ENCODE data around the gene RO60. TPM values are rescaled to one million over a fixed set of nuclear protein-coding genes. Genes with fewer than 3 reads are reported as not detected.
A peak's percentile ranks its signal among the peaks of the same experiment; 100 is the strongest.

Gene RO60
- total and polyA plus RNA-seq, 2 of the 4 experiments (the other 2 are of a cell fraction): 10.9 to 161 TPM

DNA sequence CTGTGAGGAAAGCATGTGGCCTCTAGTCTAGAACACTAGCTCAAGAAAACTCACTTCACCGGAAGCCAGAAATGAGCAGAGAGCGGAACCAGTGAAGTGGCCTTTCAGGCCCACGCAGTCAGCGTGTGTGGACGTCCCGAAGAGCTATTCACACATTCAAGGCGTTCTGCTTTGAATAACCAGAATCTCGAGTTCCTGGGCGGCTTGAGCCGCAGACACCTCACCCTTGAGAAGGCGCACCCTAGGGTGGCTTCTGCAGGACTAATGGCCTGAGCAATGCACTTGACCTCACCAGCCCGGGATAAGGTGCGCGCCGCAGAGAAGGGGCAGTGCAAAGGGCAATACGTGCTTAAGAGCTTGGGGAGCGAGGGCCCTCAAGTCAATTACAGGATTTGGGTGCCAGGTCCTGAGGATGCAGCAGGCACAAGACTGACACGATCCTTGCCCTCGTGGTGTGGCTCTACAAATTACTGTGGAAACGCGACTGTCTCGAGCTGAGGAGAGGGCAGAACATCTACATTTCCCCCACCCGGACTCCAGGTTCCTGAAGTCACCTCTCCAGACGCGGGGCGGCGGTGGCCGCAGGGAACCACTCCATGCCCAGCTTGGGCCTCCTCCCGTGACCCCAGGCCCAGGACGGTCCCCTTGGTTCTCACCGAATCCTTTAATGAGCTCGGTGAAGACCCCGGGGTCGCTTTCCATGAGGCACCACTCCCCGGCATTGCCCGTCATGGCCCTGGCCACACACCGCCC is 707 bp upstream of the RO60 start:
- no TSS peak for BruUV-seq (replicated peaks)

More for the DNA sequence above, 707 bp upstream of the RO60 start:
- Histone ChIP-seq H2BK15ac (ENCODE audit: low read depth, low read length) (no peak overlapping the region), H2AK9ac (replicated peaks; ENCODE audit: low read depth, low read length, poor library complexity) (peak overlapping the region; percentile 63), H2BK120ac (ENCODE audit: low read depth, low read length) (no peak overlapping the region), H4K20me1 (ENCODE audit: insufficient read depth, low read length) (peaks cover 6% of the 10 kb centered on the region; the same call in 1 of the 2 replicates), H4K91ac (ENCODE audit: insufficient read depth, low read depth, low read length) (peak overlapping the region; percentile 36; the same call in 1 of the 2 replicates), H4K8ac (ENCODE audit: low read depth in 2 of 2, low read length in 2 of 2) (peak overlapping the region; percentile 69 to 79), H3K9ac (ENCODE audit: low read depth, low read length) (peak overlapping the region; percentile 77), H3K14ac (replicated peaks; ENCODE audit: low read depth, low read length) (peak overlapping the region; percentile 83), H3K27ac (ENCODE audit: insufficient read depth, low read length) (peak overlapping the region; percentile 58), H3K4me2 (ENCODE audit: low read depth, low read length) (peak overlapping the region; percentile 90), H3K56ac (ENCODE audit: extremely low read depth, insufficient read depth, low read length) (peak overlapping the region; percentile 68; the same call in 1 of the 2 replicates), H3K4me1 (ENCODE audit: control insufficient read depth, insufficient read depth, low read length) (peaks cover 2% of the 10 kb centered on the region; the same call in 1 of the 2 replicates), H3K18ac (ENCODE audit: low read depth, low read length) (no peak overlapping the region), H3K27me3 (ENCODE audit: control insufficient read depth, insufficient read depth, low read length) (no peaks in the 10 kb centered on the region), H2AK5ac (ENCODE audit: low read depth, low read length) (peak overlapping the region; percentile 86), H3K9me1 (ENCODE audit: insufficient read depth, low read length) (peaks cover 3% of the 10 kb centered on the region), H3K23ac (ENCODE audit: low read depth, low read length) (peak overlapping the region; percentile 94; the same call in 1 of the 2 replicates), H3K36me3 (ENCODE audit: control insufficient read depth, insufficient read depth, low read length) (no peaks in the 10 kb centered on the region), H4K5ac (ENCODE audit: low read depth, low read length) (no peak overlapping the region; the same call in 1 of the 2 replicates), H3K4me3 (ENCODE audit: insufficient read depth, low read depth, low read length) (peak overlapping the region; percentile 82), H3K79me1 (ENCODE audit: low read depth in 1 of 2, low read length in 2 of 2) (peaks cover 11 to 40% of the 10 kb centered on the region in 2 experiments; a peak in 3 of 4 replicates), H2BK20ac (ENCODE audit: low read depth, low read length) (no peak overlapping the region), H2AFZ (replicated peaks; ENCODE audit: low read length, poor library complexity) (peak overlapping the region; percentile 96), H3K4ac (ENCODE audit: low read depth, low read length) (peak overlapping the region; percentile 73), H3K9me3 (ENCODE audit: control insufficient read depth, insufficient read depth, low read length) (no peaks in the 10 kb centered on the region), H2BK5ac (ENCODE audit: low read depth, low read length, poor library complexity, severe bottlenecking) (peak overlapping the region; percentile 38)
- ChIA-PET POLR2A (ENCODE audit: unreplicated experiment) (interaction anchor here (0.5 to 0.7 kb wide), 2 partner anchors 80 to 244 kb away, joined by 3 to 4 read pairs; no protein-coding TSS in a partner anchor), CTCF (interaction anchor here (0.6 kb wide), 1 partner anchor 126 kb away, joined by 3 read pairs; no protein-coding TSS in a partner anchor)
- ATAC-seq (ENCODE audit: low read depth) (peak; percentile 2; the same call in 1 of the 2 replicates), DNase-seq (peak; percentile 56)
- intact Hi-C loops (cut with micrococcal nuclease) (loop anchor here (1.0 to 2.0 kb wide), 2 partner anchors 46 to 64 kb away; partner anchors contain the start of genes CDC73 and GLRX2), dilution Hi-C loops (cut with HindIII; ENCODE audit: low sequenced_read_pairs, unreplicated experiment) (no loop called here), in situ Hi-C loops (cut with MboI; ENCODE audit: low sequenced_read_pairs) (no loop called here)
- TF ChIP-seq FOS (IDR thresholded peaks at IDR 0.05; ENCODE audit: low read depth, low read length): no peak
- TF ChIP-seq MXI1 (IDR thresholded peaks at IDR 0.05; ENCODE audit: borderline replicate concordance, low read depth, low read length): 0 out of 2 replicates have a peak, but pooled peaks have one; percentile 24
- WGBS, 2 experiments (ENCODE audit: extremely low coverage in 2 of 2, insufficient read length in 1 of 2): 1% methylated on average over 11 of the region's 37 CpGs; no CpG with 5 or more reads in 1 of the 2 experiments
